AG04450 (cell line): Measurements from ENCODE around the gene OSBP2. TPM values are rescaled to one million over a fixed set of nuclear protein-coding genes. Genes with fewer than 3 reads are reported as not detected.

Experiments used
- CTCF ChIA-PET: fragments of 300-600, 350-600 bp; formaldehyde crosslinking; extraction: SDS; loops from one replicate; lab custom pipeline; 2022; ENCODE audit warnings: antibody characterized with exemption, inconsistent platforms; lab: Charles Lee
- POLR2A ChIA-PET: fragments of 350-600 bp; formaldehyde crosslinking; extraction: SDS; loops from one replicate; lab custom pipeline; 2021; ENCODE audit warnings: antibody characterized with exemption, inconsistent platforms; lab: Yijun Ruan, JAX
- DNase-seq: peaks from one replicate; pipeline ENCODE4 v3.0.0-alpha.2; 2011; ENCODE audit warnings: low read depth, low spot score
- H3K27ac ChIP-seq: one replicate; pipeline ENCODE4 v1.5.1; 2012; ENCODE audit warnings: low read depth, low read length, control low read depth
- H3K27me3 ChIP-seq: one replicate; pipeline ENCODE4 v1.6.0; 2012; ENCODE audit warnings: low read length; ENCODE audit not compliant: control insufficient read depth, insufficient read depth
- H3K4me3 ChIP-seq: 2 replicates; pipeline ENCODE4 v1.5.1; 2011; ENCODE audit warnings: mild to moderate bottlenecking, low read depth, low read length, control low read depth
- H3K9me3 ChIP-seq: 2 replicates; pipeline ENCODE4 v1.5.1; 2012; ENCODE audit warnings: low read length; ENCODE audit not compliant: control insufficient read depth, insufficient read depth
- CTCF ChIP-seq: IDR thresholded peaks from 2 replicates; pipeline ENCODE4 v1.5.1; 2011; ENCODE audit warnings: low read depth, low read length, control low read depth, inconsistent platforms
- polyA plus RNA-seq: library from polyadenylated mRNA; depleted of rRNA; stranded (reverse); fragments of >200 nt; gene quantifications from 2 replicates; pipeline ENCODE4 v1.2.3, GENCODE V29; 2011

Gene OSBP2
- polyA plus RNA-seq, 1 experiment: 1.8 TPM

DNA sequence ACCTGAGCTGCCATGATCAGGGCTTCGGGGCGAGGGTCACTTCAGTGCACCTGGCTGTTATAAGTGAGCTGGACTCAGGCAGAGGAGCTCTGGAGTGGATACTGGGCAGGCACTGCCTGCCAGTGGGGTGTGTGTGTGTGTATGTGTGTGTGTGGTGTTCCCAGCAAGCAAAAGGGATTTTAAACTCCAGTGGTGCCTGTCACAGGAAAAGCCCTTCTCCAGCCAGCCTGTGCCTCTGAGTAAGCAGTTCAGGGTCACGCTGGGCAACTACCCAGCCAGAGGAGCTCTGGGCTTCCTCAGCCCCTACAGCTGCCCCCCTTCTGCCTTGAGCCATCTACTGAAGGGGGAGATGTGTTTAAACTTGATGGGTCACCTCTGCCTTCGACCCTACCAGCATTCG lies 109.0 kb downstream of the OSBP2 start:
- no peaks in the 10 kb centered on the region for H3K9me3 ChIP-seq
- ChIA-PET CTCF (interaction anchor here (0.9 kb wide), 1 partner anchor 17 kb away, joined by 3 read pairs; no protein-coding TSS in a partner anchor), POLR2A (no interaction called here)
- H3K4me3 ChIP-seq: no peak overlapping the region
- no peak for DNase-seq
- TF ChIP-seq CTCF: no peak
- no peak overlapping the region for H3K27ac ChIP-seq
- peaks cover 8% of the 10 kb centered on the region for H3K27me3 ChIP-seq

- Histone ChIP-seq H3K9me3 (no peaks in the 10 kb centered on the region), H3K27me3 (peaks cover 8% of the 10 kb centered on the region), H3K27ac (no peak overlapping the region), H3K4me3 (no peak overlapping the region)
- DNase-seq: no peak
- CTCF ChIA-PET: interaction anchor here (0.9 kb wide), 1 partner anchor 16 kb away, joined by 3 read pairs; no protein-coding TSS in a partner anchor
- no peak for TF ChIP-seq CTCF
- POLR2A ChIA-PET: no interaction called here
These were observed 110.0 kb downstream of the OSBP2 start for GRCh38 chr22:30804626-30805025.

DNA sequence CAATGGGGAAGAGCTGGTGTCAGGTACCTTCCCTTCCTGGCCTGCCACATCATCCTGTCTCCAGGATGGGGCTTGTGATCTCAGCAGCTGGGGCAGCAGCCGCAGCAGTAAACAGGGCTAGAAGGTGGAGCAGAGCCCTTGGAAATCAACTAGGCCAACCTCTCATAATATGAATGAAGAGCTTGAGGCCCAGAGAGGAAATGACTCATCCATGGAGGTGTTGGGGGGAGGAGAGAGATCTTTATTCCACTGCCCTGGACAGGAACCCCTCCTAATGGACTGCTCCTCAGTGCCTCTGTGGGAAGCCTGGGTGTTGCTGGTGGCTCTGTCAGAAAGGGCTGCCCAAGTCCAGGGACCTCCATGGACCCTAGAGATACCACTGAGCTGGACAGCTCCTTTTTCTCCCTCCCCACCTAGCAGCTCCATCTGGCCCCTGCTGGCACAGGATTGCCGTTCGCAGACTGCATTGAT lies 111.8 kb downstream of the OSBP2 start:
- no peaks in the 10 kb centered on the region for H3K9me3 ChIP-seq
- ChIA-PET POLR2A (no interaction called here), CTCF (interaction anchor here (1.0 kb wide), 1 partner anchor 114 kb away, joined by 3 read pairs; no protein-coding TSS in a partner anchor)
- no peak for DNase-seq
- H3K27ac ChIP-seq: no peak overlapping the region
- no peak for TF ChIP-seq CTCF
- no peaks in the 10 kb centered on the region for H3K27me3 ChIP-seq
- no peak overlapping the region for H3K4me3 ChIP-seq

DNA sequence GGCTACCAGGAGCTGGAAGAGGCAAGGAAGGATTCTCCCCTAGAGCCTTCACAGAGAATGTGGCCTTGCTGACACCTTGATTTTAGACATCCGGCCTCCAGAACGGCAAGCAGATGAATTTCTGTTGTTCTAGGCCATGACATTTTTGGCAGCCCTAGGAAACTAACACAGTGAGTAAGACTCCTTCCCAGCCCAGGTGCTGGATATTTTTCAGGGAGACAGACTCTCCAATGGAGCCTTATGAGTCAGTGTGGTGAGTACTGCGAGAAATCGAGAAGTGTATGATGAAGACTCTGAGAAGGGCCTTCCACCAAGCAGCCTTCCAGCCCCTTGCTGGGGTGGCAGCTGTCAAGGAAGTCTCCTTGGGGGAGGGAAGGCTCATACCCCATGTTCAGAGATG lies 114.4 kb downstream of the OSBP2 start:
- Histone ChIP-seq H3K4me3 (no peak overlapping the region), H3K27ac (no peak overlapping the region), H3K27me3 (no peaks in the 10 kb centered on the region), H3K9me3 (no peaks in the 10 kb centered on the region)
- ChIA-PET CTCF (no interaction called here), POLR2A (interaction anchor here (0.5 kb wide), 1 partner anchor 26 kb away, joined by 3 read pairs; no protein-coding TSS in a partner anchor)
- DNase-seq: no peak
- TF ChIP-seq CTCF: no peak

GRCh38 chr22:30810105-30810504 lies 115.4 kb downstream of the OSBP2 start:
- H3K4me3 ChIP-seq: no peak overlapping the region
- no peak for TF ChIP-seq CTCF
- no peaks in the 10 kb centered on the region for H3K9me3 ChIP-seq
- H3K27me3 ChIP-seq: no peaks in the 10 kb centered on the region
- ChIA-PET POLR2A (no interaction called here), CTCF (no interaction called here)
- DNase-seq: no peak
- H3K27ac ChIP-seq: no peak overlapping the region
